ENCODE data around the gene HIGD2A.
A peak's percentile ranks its signal among the peaks of the same experiment; 100 is the strongest.

Gene HIGD2A

GRCh38 chr5:176388444-176389134 is at the start of gene HIGD2A, which contains the start of gene NOP16:
TSS of gene HIGD2A (plus strand) at chr5:176388751. CDS start at chr5:176388820, 69 bp downstream.
TSS of gene NOP16 (minus strand) at chr5:176388598. CDS start at chr5:176388539, 59 bp downstream.
- DNase-seq: peak; percentile 99

GRCh38 chr5:176339304-176339703 is 49.2 kb upstream of the HIGD2A start:
- DNase-seq: no peak

- DNase-seq: no peak
Observed at GRCh38 chr5:176341325-176342157, 47.0 kb upstream of the HIGD2A start.

- no peak for DNase-seq
Observed at GRCh38 chr5:176342158-176342483, 46.4 kb upstream of the HIGD2A start.

GRCh38 chr5:176342766-176343458 is 45.6 kb upstream of the HIGD2A start:
- DNase-seq: no peak

GRCh38 chr5:176350416-176350815 is 38.1 kb upstream of the HIGD2A start:
- no peak for DNase-seq

GRCh38 chr5:176352116-176352878 is 36.3 kb upstream of the HIGD2A start:
- no peak for DNase-seq

- DNase-seq: no peak
Observed at GRCh38 chr5:176353533-176353932, 35.0 kb upstream of the HIGD2A start.

- DNase-seq: no peak
Observed at GRCh38 chr5:176355400-176356178, 33.0 kb upstream of the HIGD2A start.

GRCh38 chr5:176356179-176356566 is 32.4 kb upstream of the HIGD2A start:
- no peak for DNase-seq

GRCh38 chr5:176359658-176360057 is 28.9 kb upstream of the HIGD2A start:
- no peak for DNase-seq

GRCh38 chr5:176360894-176361436 is 27.6 kb upstream of the HIGD2A start:
- DNase-seq: no peak

- peak; percentile 97 for DNase-seq
Observed at GRCh38 chr5:176361437-176362232, 26.9 kb upstream of the HIGD2A start, which contains the start of gene KIAA1191. TSS of gene KIAA1191 (minus strand) at chr5:176361764. CDS start at chr5:176359508, 2,256 bp downstream.

- DNase-seq: no peak
Observed at GRCh38 chr5:176362233-176362490, 26.4 kb upstream of the HIGD2A start.

- DNase-seq: no peak
Observed at GRCh38 chr5:176364765-176365350, 23.7 kb upstream of the HIGD2A start.

GRCh38 chr5:176365351-176366231 is 23.0 kb upstream of the HIGD2A start, which contains the start of gene ARL10:
TSS of gene ARL10 (plus strand) at chr5:176365487. CDS start at chr5:176365564, 77 bp downstream.
- DNase-seq: peak; percentile 61

- DNase-seq: no peak
Observed at GRCh38 chr5:176366232-176366894, 22.2 kb upstream of the HIGD2A start.

GRCh38 chr5:176368726-176369125 is 19.8 kb upstream of the HIGD2A start:
- DNase-seq: no peak

Measured in CD4-positive, alpha-beta T cell treated with Interleukin-10 for 1 hour (primary cell).